AG09309 (cell line): Measurements from ENCODE around the gene FJX1.

Source experiments
- DNase-seq: peaks from one replicate; pipeline ENCODE4 v3.0.0-alpha.2; 2010; ENCODE audit warnings: low read depth
- H3K4me3 ChIP-seq: 2 replicates; pipeline ENCODE4 v1.5.1; 2011; ENCODE audit warnings: mild to moderate bottlenecking, low read depth, low read length, moderate library complexity; ENCODE audit not compliant: control insufficient read depth
- CTCF ChIP-seq: IDR thresholded peaks from 2 replicates; pipeline ENCODE4 v1.5.1; 2011; ENCODE audit warnings: mild to moderate bottlenecking, low read depth, low read length, inconsistent platforms; ENCODE audit not compliant: insufficient read depth, control insufficient read depth; ENCODE audit errors: missing control alignments

Gene FJX1

GRCh38 chr11:35620795-35621194 lies 2.5 kb downstream of the FJX1 start:
- H3K4me3 ChIP-seq: no peak overlapping the region
- DNase-seq: no peak
- no peak for TF ChIP-seq CTCF

DNA sequence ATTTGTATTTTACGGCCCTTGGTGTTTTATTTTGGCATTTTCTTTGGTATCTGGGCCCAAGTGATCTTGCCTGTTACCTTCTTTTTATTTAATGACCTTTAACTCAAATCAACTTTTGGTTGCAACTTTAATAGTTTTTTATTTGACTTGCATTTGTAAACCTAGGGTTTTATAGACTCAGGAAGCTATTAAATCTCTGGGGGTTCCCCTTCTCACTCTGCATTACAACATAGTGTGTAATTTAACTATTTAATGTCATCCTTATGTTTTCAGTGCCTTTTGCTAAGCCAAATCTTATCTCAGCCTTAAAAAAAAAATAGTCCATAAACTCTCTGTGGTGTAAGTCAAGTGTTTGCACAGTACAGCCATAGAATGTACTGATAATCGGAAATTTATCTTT lies 3.4 kb downstream of the FJX1 start:
- no peak overlapping the region for H3K4me3 ChIP-seq
- no peak for DNase-seq
- no peak for TF ChIP-seq CTCF

DNA sequence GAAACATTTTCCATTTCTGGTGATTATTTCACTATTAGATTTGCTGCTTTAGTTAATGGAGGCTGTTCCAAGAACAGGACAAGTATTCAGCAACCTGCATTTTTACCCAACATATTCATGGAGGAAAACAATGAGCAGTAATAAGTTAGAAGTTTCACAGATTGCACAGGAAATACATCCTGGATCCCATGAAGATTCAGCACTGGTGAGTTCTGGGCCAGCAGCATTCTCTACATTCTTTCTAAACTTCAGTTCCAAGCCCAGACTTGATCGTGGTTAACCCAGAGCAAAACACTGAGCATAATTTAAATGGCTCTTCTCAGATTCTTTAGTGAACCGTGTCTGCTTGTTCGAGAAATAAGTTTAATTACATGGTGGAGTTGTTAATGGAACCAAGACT lies 3.8 kb downstream of the FJX1 start:
- peak; percentile 46 for DNase-seq
- no peak overlapping the region for H3K4me3 ChIP-seq
- TF ChIP-seq CTCF: no peak

DNA sequence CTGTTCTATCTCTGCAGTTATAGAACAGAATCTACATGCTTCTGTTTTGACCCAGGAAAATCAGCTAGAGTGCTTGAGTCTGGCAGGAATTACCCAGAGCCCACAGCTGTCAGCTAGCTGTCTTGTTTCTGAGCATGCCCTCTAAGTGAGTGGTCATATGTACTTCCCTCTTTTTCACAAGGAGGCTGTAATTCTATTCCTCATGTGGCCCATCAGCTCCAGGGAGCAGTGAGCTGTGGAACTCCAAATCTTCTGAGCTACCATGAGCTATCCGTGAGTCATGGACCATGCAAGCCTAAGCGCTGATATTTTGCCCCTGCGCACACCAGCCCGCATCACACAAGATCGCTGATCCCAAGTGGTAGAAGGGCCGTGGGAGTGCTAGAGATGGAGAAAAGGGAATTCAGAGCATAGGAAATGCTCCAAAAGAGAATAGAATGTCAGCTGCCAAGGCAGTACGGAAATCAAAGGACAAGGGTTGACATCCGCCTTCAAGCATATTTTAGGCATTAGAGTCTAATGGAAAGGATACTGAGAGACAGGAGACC lies 5.4 kb downstream of the FJX1 start:
- DNase-seq: peak; percentile 56

DNA sequence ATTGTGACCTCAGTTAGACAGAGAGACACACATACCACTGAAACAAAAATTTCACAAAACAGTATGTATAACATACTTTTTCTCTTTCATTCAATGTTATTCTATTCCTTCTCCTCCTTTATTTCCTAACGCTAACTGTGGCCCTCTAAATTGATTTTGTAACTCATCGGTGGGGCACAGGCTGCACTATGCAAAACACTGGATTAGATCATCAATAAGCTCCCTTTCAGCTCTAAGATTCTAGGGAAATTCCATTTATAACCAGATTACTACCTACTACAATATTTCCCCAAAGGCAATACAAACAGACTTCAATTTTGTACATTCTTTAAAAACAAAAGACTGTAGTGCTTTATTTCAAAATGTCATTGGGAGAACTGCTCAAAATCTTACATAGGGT lies 6.1 kb downstream of the FJX1 start:
- no peak for DNase-seq
- no peak for TF ChIP-seq CTCF
- H3K4me3 ChIP-seq: no peak overlapping the region

More for the DNA sequence above, 5.4 kb downstream of the FJX1 start:
- no peak for TF ChIP-seq CTCF
- H3K4me3 ChIP-seq: no peak overlapping the region

- TF ChIP-seq CTCF: no peak
- H3K4me3 ChIP-seq: no peak overlapping the region
- DNase-seq: no peak
Observed at GRCh38 chr11:35624781-35625180, 6.5 kb downstream of the FJX1 start.

DNA sequence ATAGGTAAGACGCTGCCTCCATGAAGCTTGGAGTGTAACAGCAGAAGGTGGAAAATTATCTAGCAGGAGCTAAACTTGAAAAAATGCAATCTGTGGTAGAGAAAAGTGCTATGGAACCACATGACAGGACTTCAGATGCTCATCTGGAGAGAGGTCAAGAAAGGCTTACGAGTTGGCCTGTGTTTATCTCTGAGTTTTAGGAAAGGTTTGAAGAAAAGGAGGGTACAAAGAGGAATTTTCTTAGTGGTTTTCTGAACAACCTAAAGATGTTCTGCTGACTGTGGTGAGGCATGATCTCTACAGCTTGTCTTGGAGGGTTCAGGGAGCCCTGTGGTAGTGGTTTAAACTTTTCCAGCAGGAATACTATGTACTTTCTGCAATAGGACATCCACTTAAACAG lies 8.2 kb downstream of the FJX1 start:
- DNase-seq: no peak
- no peak for TF ChIP-seq CTCF
- no peak overlapping the region for H3K4me3 ChIP-seq
